ENCODE data around the gene CDH12. TPM values are rescaled to one million over a fixed set of nuclear protein-coding genes. Genes with fewer than 3 reads are reported as not detected.
"Not testable (repeated sequence)": the region's sequence is repeated elsewhere in the genome, so short reads cannot be mapped to it uniquely, and the experiment has no call there.

CDH12 gene
- total RNA-seq, 2 experiments from 2014 or later, result not detected

DNA sequence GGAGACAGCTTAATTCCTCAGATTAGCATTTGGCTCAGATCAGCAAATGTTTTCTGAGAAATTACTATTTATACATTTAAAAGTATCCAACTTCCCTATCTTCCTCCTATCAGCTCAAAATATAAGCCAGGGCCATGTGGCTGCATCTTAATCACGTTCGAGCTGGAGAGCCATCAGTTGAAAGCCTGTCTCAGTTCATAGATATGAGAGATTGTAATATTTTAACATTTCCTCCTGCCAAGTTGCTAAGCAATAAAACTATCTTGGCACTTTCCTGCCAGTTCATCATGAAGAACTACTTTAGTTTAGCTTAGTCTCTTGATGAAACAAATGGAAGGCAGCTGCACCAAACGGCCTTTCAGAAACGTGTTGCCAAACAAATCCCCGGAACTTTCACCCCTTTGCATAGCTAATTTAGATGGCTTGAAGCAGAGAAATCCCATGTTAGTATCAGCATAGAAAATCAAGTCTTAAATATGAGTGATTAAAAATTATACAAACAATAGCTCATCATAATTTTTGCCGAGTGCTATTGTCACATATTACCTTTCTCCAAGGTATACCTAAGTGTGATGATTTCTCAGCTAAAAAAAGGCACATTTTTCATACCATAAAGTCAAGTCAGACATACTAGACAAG, 713.4 kb downstream of the CDH12 start:
- H3K27ac Mint-ChIP-seq; H3K36me3 Mint-ChIP-seq (ENCODE audit: low read depth); DNase-seq; H3K4me3 Mint-ChIP-seq; CTCF ChIA-PET; H3K27me3 Mint-ChIP-seq; POLR2A ChIA-PET; H3K9me3 Mint-ChIP-seq; H3K4me1 Mint-ChIP-seq: not testable (repeated sequence)

DNA sequence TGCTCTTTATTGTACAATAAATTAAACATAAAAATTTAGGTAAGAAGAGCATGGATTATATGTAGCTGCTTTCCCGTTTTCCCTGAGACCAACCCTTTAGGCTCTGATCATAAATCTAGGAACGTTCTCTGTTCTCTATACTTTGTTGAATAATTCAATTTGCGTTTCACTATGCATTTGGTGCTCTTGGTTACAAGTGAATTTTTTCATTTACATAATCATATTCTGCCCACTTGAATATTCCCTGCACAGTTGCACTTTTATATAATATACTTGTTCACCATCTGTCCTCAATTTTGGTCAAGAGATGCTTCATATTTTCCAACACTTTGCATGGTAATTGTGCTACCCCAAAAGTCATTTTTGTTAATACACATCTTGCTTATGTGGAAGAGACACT, 741.8 kb downstream of the CDH12 start:
- Mint-ChIP-seq H3K27ac (no peak overlapping the region), H3K36me3 (ENCODE audit: low read depth) (no peaks in the 10 kb centered on the region), H3K9me3 (no peaks in the 10 kb centered on the region), H3K4me3 (no peak overlapping the region), H3K4me1 (no peaks in the 10 kb centered on the region), H3K27me3 (no peaks in the 10 kb centered on the region)
- CTCF ChIA-PET, result no interaction called here
- no peak for DNase-seq
- POLR2A ChIA-PET, result no interaction called here

DNA sequence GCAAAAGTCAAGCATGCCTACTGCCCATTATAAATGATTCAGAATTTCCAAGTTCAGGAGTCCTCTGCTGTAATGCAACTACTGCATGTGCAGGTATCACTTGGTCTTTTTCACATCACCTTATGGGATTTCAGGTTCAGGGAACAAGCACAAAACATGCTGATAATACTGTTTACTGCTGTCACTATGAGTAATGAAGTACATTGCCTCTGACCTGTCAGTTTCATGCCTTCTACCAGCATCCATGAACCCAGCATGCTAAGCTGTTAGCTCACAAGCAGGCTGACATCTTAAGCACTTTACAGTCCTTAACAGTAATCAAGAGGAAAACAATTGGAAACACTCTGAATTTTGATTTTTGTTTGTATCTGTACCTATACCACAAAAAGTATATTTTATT, 743.8 kb downstream of the CDH12 start:
- Mint-ChIP-seq H3K36me3 (ENCODE audit: low read depth) (no peaks in the 10 kb centered on the region), H3K4me1 (no peaks in the 10 kb centered on the region), H3K9me3 (no peaks in the 10 kb centered on the region), H3K4me3 (no peak overlapping the region), H3K27ac (no peak overlapping the region), H3K27me3 (no peaks in the 10 kb centered on the region)
- no peak for DNase-seq
- ChIA-PET POLR2A (no interaction called here), CTCF (no interaction called here)

DNA sequence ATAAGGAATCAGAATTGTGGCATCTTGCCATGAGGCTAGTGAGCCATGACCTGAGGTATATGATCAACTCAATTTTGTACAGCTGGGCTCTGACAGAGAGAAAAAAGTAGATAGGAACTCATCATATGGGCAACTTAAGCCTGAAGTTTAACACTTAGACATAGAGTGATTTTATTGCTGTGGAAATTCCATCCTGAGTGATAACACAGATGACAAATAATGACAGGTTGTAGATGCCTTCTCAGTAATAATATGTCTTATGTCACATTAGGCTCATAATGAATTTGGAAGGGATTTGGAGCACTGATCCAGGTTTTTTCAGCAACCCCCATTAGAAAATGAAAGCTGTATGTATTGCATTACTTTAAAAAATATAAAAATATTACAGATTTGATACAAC, 744.6 kb downstream of the CDH12 start:
- CTCF ChIA-PET, result no interaction called here
- H3K27ac Mint-ChIP-seq, result no peak overlapping the region
- no peaks in the 10 kb centered on the region for H3K36me3 Mint-ChIP-seq (ENCODE audit: low read depth)
- no peaks in the 10 kb centered on the region for H3K4me1 Mint-ChIP-seq
- no peak for DNase-seq
- POLR2A ChIA-PET, result no interaction called here
- H3K27me3 Mint-ChIP-seq, result no peaks in the 10 kb centered on the region
- H3K9me3 Mint-ChIP-seq, result no peaks in the 10 kb centered on the region
- H3K4me3 Mint-ChIP-seq, result no peak overlapping the region

DNA sequence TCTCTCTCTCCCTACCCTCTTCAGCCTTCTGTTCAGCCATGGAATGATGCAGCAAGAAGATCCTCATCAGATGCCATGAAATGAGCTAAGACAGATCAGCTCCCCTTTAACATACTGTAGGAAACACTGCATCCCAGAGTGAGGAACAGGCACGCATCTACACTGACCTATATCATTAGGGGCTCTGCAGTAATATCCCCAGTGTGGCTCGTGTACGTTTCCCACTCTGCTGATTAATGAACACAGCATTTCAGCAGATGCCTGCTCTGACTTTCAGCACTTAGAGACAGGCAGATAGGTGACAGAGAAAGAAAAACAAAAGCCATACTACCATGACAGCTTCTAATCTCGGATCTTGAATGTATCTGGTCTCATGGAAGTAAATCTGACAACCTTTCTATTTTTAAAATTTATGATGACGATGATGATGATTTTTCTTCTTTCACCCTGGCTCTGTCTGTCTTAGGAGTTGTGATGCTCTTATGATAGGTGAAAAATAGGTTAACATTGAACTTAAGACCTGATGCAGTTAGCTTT, 750.3 kb downstream of the CDH12 start:
- H3K4me3 Mint-ChIP-seq, result no peak overlapping the region
- H3K27ac Mint-ChIP-seq, result no peak overlapping the region
- H3K36me3 Mint-ChIP-seq (ENCODE audit: low read depth), result no peaks in the 10 kb centered on the region
- DNase-seq, result no peak
- H3K27me3 Mint-ChIP-seq, result no peaks in the 10 kb centered on the region
- no peaks in the 10 kb centered on the region for H3K9me3 Mint-ChIP-seq
- POLR2A ChIA-PET, result no interaction called here
- no peaks in the 10 kb centered on the region for H3K4me1 Mint-ChIP-seq
- CTCF ChIA-PET, result no interaction called here

DNA sequence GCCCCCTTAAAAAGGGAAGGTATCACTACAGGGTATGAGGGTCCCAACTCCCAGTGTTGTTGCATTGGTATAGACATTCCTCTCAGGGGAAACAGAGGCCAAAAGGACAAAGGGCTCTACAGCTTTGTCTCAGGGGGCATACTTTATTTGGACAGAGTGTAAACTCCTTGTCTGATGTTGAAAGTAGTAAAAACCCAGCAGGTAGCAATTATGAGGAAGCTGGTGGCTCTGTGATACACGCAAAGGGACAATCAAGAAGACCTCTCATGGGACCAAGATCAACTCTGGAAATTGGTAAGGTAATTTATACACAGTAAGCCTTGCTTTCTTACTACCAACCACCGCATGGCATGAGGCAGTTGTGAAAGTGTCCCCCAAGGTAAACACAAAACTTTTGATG, 764.6 kb downstream of the CDH12 start:
- CTCF ChIA-PET, result no interaction called here
- POLR2A ChIA-PET, result no interaction called here
- Mint-ChIP-seq H3K27ac (no peak overlapping the region), H3K4me3 (no peak overlapping the region), H3K36me3 (ENCODE audit: low read depth) (no peaks in the 10 kb centered on the region), H3K27me3 (no peaks in the 10 kb centered on the region), H3K9me3 (peaks cover 4% of the 10 kb centered on the region), H3K4me1 (no peaks in the 10 kb centered on the region)
- DNase-seq, result no peak

DNA sequence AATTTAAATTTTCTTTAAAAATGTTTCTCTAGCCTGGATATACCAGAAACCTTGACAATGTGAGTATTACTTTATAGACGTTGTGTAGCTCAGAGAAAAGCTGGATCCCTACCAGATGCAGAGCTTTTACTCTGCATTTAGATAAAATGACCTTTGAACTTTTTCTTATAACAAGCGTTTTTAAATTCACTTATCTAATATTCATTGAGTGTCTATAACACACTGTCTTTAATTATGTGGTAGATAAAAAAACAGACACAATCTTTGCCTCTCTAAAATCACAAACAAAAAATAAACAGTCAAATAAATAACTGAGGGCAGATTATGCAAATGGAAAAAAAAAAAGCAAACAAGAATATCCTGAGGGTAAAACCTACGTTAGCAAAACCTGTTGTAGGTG, 773.6 kb downstream of the CDH12 start:
- no peaks in the 10 kb centered on the region for H3K27me3 Mint-ChIP-seq
- no peaks in the 10 kb centered on the region for H3K36me3 Mint-ChIP-seq (ENCODE audit: low read depth)
- CTCF ChIA-PET, result no interaction called here
- no peak overlapping the region for H3K4me3 Mint-ChIP-seq
- H3K9me3 Mint-ChIP-seq, result no peaks in the 10 kb centered on the region
- H3K4me1 Mint-ChIP-seq, result no peaks in the 10 kb centered on the region
- DNase-seq, result no peak
- H3K27ac Mint-ChIP-seq, result no peak overlapping the region
- POLR2A ChIA-PET, result no interaction called here

DNA sequence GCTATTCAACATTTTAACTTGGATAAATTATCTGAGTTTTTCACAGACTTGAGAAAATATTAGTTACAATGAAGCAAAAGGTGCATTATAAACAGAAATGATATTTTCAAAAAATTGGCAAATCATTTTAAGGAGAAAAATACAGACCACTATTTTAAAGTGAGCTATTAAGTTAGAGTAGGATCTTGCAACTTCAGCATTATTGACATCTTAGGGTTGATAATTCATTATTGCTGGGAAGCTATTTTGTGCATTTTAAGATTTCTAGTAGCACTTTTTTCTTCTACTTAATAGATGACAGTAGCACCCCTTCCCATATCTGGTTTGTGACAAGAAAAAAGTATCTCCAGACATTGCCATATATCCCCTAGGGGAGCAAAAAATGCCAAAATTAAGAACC, 774.1 kb downstream of the CDH12 start:
- Mint-ChIP-seq H3K27ac (no peak overlapping the region), H3K9me3 (no peaks in the 10 kb centered on the region), H3K36me3 (ENCODE audit: low read depth) (no peaks in the 10 kb centered on the region), H3K4me3 (no peak overlapping the region), H3K4me1 (no peaks in the 10 kb centered on the region), H3K27me3 (no peaks in the 10 kb centered on the region)
- no peak for DNase-seq
- ChIA-PET CTCF (no interaction called here), POLR2A (no interaction called here)

DNA sequence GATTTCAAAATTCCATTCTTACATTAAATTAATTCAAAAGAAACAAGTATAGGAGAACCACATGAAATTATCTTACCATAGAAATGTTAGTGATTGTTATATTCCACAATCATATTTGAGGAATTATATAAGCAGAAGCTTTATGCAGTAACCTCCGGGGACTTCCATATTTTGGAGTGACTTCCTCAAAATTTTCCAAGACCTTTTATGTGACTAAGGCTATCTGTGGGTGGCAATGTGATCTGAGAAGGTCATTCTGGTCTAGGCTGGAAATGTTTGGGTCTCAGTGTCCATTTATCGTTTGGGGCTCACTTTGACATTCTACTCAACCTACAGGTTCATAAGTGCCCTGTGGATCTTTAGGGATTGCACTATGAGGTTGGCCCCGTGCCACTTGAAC, 776.6 kb downstream of the CDH12 start:
- POLR2A ChIA-PET, result no interaction called here
- Mint-ChIP-seq H3K27me3 (no peaks in the 10 kb centered on the region), H3K36me3 (ENCODE audit: low read depth) (no peaks in the 10 kb centered on the region), H3K27ac (no peak overlapping the region), H3K4me1 (no peaks in the 10 kb centered on the region), H3K4me3 (no peak overlapping the region), H3K9me3 (peaks cover 2% of the 10 kb centered on the region)
- CTCF ChIA-PET, result no interaction called here
- DNase-seq, result no peak

DNA sequence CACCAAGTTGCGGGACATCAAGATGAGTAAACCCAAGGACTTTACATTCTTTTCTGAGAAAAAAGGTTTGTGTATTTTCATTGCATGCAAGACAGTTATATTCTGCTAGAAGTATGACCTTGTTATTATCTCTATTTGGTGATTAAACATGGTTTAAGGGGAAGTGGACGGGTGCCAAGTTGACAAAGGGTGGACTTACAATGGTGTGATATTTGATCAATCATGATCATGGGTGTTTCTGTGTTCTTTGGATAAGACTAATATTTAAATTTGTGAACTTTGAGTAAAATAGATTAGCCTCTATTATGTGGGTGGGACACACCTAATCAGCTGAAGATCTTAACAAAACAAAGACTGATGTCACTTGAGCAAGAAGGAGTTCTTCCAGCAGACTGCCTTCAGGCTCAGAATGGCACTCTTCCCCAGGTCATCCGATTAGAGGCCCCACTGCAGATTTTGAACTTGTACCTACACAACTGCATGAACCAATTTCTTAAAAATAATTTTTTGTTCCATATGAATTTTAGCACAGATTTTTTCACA, 782.9 kb downstream of the CDH12 start:
- Mint-ChIP-seq H3K4me3 (no peak overlapping the region), H3K9me3 (peaks cover 12% of the 10 kb centered on the region), H3K4me1 (no peaks in the 10 kb centered on the region), H3K27ac (no peak overlapping the region), H3K36me3 (ENCODE audit: low read depth) (no peaks in the 10 kb centered on the region), H3K27me3 (no peaks in the 10 kb centered on the region)
- ChIA-PET CTCF (no interaction called here), POLR2A (no interaction called here)
- no peak for DNase-seq

DNA sequence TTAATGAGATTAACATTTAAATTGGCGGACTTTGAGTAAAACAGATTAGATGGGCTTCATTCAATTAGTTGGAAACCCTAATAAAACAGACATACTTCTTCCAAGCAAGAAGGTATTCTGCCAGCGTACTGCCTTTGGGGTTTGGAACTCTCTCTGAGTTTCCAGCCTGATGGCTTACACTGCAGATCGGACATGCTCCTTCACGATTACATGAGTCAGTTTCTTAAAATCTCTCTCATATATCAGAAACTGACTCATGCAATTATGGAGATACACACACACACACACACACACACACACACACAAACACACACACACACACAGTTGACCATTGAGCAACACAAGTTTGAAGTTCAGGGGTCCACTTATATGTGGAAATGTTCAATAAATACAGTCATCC, 789.4 kb downstream of the CDH12 start:
- peaks cover 15% of the 10 kb centered on the region for H3K9me3 Mint-ChIP-seq
- CTCF ChIA-PET, result no interaction called here
- DNase-seq, result no peak
- no peaks in the 10 kb centered on the region for H3K27me3 Mint-ChIP-seq
- no peaks in the 10 kb centered on the region for H3K36me3 Mint-ChIP-seq (ENCODE audit: low read depth)
- H3K4me1 Mint-ChIP-seq, result no peaks in the 10 kb centered on the region
- H3K27ac Mint-ChIP-seq, result no peak overlapping the region
- no peak overlapping the region for H3K4me3 Mint-ChIP-seq
- POLR2A ChIA-PET, result no interaction called here

DNA sequence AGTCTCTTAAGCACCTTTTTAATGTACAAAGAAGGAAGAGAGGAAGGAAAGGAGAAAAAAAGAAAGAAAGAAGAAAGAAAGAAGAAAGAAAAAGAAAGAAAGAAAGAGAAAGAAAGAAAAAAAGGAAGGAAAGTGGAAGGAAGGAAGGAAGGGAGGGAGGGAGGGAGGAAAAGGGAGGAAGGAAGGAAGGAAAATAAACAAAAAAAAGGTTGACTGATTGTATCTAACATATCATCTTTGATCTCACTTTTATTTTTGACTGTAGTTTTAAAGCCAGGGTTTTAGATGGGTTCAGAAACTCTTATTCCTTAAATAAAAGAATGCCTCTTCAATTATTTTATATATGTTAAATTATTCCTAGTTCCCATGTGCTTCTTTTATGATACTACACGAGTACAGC, 794.5 kb downstream of the CDH12 start:
- no peak for DNase-seq
- ChIA-PET CTCF (no interaction called here), POLR2A (no interaction called here)
- Mint-ChIP-seq H3K27ac (no peak overlapping the region), H3K27me3 (no peaks in the 10 kb centered on the region), H3K9me3 (peaks cover 20% of the 10 kb centered on the region), H3K4me1 (no peaks in the 10 kb centered on the region), H3K36me3 (ENCODE audit: low read depth) (no peaks in the 10 kb centered on the region), H3K4me3 (no peak overlapping the region)

DNA sequence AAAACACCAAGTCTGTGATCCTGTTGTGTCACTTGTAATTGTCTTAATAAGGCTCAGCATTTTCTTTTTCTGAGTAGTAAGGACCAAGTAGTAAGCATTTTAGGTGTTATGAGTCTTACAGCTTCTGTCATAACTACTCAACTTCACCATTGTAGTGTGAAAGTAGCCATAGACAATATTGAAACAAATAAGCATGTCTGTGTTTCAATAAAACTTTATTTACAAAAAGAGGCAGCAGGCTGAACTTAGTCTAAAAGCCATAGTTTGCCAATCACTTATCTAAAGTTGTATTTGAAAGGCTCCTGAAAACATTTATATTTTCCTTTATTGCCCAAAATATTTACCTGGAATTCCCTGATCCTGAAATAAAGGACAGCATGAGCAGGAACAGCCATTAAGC, 796.1 kb downstream of the CDH12 start:
- Mint-ChIP-seq H3K27me3 (no peaks in the 10 kb centered on the region), H3K27ac (no peak overlapping the region), H3K36me3 (ENCODE audit: low read depth) (no peaks in the 10 kb centered on the region), H3K4me1 (no peaks in the 10 kb centered on the region), H3K4me3 (no peak overlapping the region), H3K9me3 (peaks cover 17% of the 10 kb centered on the region)
- POLR2A ChIA-PET, result no interaction called here
- no peak for DNase-seq
- CTCF ChIA-PET, result no interaction called here

DNA sequence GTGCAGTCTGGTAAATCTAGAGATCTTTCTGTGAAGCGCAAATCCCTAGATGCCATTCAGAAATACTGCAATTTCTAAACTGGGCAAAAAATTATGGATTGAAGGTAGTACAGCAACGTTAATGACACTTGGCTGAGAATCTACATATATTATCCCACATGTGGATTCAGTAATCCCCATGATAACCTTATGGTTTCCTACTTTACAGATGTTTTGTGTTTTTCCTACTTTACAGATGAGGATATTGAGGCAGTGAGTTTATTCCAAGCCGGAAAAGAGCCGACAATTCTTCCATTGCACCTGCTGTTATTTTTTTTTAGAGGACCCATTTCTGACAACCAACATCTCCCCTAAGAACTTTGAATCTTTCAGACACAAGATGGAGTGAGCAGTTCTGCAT, 796.5 kb downstream of the CDH12 start:
- DNase-seq, result no peak
- no peaks in the 10 kb centered on the region for H3K36me3 Mint-ChIP-seq (ENCODE audit: low read depth)
- H3K4me1 Mint-ChIP-seq, result no peaks in the 10 kb centered on the region
- no peak overlapping the region for H3K4me3 Mint-ChIP-seq
- POLR2A ChIA-PET, result no interaction called here
- no peak overlapping the region for H3K27ac Mint-ChIP-seq
- CTCF ChIA-PET, result no interaction called here
- H3K9me3 Mint-ChIP-seq, result peaks cover 15% of the 10 kb centered on the region
- no peaks in the 10 kb centered on the region for H3K27me3 Mint-ChIP-seq

Data from activated CD4-positive, alpha-beta memory T cell treated with anti-CD3 and anti-CD28 coated beads, Interleukin-2, amount 10 ng/mL, durations not matched to agents 7 days and 5 days (primary cell).